Activated naive CD8-positive, alpha-beta T cell treated with anti-CD3 and anti-CD28 coated beads, Interleukin-2, amount 50 U/mL, for 16 hours (primary cell): ENCODE results near the gene MGAM2.

Source experiments
- DNase-seq: peaks from one replicate; pipeline ENCODE4 v3.0.0-alpha.2; 2020; ENCODE audit warnings: low read depth, low spot score

MGAM2 gene

DNA sequence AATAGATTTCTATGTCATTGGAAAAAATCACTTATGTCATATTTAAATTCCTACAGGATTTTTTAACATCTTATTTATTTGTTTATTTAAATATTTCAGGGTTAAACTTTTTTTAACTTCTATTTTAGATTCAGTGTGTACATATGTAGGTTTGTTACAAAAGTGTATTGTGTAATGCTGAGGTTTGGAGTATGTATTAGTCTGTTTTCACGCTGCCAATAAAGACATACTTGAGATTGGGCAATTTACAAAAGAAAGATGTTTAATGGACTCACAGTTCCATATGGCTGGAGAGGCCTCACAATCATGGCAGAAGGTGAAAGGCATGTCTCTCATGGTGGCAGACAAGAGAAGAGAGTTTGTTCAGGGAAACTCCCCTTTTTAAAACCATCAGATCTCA is 65.4 kb downstream of the MGAM2 start:
- no peak for DNase-seq

DNA sequence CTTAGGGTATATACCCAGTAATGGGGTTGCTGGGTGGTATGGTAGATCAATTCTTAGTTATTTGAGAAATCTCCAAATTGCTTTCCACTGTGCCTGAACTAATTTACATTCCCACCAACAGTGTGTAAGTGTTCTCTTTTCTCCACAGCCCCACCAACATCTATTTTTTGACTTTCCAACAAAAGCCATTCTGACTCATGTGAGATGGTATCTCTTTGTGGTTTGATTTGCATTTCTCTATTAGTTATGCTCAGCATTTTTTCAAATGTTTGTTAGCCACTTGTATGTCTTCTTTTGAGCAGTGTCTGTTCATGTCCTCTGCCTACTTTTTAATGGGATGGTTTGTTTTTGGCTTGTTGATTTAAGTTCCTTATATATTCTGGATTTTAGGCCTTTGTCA is 66.4 kb downstream of the MGAM2 start:
- DNase-seq: no peak

DNA sequence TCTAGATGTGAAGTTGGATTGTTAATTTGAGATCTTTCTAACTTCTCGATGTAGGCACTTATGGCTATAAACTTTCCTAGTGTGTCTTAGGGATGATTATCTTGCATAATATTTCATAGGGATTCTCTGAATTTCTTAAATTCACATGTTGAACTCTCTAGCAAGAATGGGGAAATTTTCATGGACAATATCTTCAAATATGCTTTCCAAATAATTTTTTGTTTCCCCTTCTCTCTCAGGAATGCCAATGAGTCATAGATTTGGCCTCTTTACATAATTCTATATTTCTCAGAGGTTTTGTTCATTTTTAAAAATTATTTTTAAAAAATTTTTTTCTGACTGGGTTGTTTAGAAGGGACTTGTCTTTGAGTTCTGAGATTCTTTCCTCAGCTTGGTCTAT is 68.9 kb downstream of the MGAM2 start:
- DNase-seq: no peak

DNA sequence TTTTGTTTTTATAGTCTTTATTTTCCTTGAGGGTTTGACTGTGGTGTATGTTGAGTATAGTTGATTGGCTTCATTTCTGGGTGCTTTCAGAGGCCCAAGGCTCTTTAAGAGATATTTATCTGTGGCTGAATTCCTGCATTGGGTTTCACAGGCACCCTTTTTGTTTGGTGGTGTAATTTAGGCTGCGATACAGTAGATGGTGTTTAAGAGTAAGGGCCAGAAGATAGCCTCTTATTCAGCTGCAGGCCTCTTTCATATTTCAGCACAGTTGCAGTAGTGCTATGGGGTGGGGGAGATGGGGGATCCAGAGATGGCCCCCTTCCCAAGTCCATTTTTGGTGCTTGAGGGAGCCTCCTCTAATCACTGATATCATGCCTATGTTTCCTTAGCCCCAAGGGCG is 69.7 kb downstream of the MGAM2 start:
- no peak for DNase-seq

DNA sequence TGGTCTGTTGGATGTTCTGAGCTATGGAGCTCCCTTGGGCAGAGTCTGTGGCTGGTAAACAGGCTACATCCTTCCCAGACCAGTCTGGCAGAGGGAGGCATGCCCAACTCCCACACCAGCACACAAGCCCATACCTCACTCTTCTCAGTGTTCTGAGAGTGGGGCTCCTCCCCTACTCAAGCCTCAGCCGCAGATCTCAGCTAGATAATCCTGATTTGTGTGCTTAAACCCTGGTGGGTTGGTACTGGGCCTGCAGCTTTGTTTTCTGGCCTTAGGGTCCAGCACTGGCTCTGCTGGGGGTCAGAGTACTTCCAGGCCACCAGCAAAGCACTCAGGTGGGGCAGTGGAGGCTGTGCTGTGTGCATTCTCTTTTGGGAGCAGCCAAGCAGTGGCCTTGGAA is 70.4 kb downstream of the MGAM2 start:
- no peak for DNase-seq

DNA sequence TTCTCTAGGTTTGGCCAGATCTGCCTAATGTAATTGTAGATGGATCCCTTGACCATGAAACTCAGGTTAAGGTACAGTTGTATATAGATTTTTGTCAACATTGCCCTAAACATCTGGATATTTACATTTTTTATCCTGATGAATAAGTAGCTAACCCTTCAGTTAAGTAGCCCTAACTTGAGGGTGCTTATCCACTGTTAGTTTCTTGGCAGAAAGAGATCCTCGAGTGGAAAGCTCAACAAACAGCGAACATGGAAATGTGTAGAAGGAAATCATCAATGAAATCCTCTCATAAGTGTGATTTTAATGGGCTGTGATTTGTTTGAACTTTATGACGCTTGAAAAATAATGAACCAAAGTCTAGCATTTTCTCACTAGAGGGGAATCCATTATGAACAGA is 73.6 kb downstream of the MGAM2 start:
- no peak for DNase-seq

DNA sequence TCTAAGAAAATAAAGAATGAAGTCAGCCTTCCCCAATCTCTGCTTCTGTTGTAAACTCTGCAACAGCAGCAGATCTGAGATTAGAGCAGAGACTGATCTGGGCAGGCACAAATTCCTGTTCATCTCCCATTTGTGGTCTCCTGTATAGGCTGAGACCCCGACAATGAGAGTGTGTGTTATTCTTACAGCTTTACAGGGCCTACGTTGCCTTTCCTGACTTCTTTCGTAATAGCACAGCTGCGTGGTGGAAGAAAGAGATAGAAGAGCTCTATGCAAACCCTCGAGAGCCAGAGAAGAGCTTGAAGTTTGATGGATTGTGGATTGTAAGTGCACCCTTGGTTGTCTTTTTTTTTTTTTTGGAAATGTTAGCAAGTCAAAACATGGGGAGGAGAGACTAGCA is 74.3 kb downstream of the MGAM2 start:
- DNase-seq: no peak

DNA sequence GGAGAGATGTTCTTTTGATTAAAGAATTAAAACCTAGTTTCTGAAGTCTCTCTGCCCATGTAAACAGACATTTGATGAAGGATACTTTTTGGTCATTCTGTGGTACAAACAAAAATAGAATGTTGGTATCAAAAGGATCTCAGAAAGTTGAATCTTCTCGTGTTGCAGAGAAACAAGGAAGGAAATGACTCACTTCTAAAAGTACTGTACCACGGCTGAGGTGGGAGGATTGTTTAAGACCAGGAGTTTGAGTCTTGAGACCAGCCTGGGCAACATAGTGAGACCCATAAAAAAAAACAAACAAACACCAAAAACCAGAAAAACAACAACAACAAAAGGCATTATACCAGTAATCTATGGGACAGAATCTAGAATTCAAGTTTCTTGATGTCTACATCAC is 76.6 kb downstream of the MGAM2 start:
- no peak for DNase-seq

DNA sequence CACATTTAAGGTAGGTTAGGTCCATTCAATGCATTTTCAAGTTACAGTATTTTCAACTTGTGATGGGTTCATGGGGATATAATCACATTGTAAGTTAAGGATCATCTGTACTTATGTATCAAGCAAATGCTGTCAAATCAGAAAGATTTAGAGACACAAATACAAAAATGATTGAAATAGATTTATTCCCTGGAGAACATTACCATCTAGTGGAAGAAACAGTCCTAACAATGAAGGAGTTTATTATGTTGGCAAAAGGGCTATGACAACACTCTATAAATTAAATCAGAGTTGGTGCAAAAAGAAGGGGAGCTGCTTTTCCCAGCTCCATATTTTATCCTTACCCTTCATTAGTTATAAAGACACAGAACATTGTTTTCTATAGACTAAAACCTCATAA is 77.3 kb downstream of the MGAM2 start:
- DNase-seq: no peak

DNA sequence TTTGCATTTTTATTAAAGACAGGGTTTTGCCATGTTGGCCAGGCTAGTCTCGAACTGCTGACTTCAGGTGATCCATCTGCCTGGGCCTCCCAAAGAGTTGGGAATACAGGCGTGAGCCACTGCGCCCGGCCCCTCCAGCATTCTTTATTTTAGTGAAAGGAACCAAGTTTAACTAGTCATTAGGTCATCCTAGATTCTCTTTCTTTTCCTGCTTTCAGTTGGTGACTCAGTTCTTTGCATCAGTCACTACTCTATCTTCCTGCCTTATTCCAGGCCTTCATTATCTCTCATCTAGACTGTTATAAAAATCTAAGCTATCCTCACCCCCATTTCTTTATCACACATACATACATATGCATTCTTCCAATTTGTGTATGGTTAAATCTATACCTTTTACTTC is 82.7 kb downstream of the MGAM2 start:
- no peak for DNase-seq

DNA sequence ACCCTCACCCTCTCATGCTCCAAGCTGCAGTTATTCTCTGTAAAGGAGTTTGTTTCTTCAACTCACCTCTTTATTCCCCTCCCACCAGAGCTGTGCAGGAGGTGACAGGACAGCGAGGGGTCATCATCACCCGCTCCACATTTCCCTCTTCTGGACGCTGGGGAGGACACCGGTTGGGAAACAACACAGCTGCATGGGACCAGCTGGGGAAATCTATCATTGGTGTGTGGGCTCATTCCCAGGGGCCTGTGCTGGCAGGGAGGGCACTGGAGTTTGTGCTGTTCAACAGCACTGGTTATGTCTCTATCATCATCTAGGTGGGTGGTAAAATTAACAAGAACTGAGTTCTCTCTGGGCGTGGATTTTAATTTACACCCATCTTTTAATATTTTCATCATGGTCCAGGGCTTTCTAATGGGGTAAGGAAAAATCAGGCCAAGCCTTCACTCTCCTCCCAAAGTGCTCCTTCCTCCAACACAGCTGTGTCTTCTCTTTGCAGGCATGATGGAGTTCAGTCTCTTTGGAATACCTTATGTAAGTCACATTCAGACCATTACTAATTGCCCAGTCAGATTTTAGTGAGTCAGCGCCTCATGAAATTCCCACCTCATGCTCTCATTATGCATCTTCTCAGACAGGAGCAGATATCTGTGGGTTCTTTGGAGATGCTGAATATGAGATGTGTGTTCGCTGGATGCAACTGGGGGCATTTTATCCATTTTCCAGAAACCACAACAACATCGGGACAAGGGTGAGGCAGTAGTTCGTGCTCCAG is 84.7 kb downstream of the MGAM2 start:
- DNase-seq: no peak

DNA sequence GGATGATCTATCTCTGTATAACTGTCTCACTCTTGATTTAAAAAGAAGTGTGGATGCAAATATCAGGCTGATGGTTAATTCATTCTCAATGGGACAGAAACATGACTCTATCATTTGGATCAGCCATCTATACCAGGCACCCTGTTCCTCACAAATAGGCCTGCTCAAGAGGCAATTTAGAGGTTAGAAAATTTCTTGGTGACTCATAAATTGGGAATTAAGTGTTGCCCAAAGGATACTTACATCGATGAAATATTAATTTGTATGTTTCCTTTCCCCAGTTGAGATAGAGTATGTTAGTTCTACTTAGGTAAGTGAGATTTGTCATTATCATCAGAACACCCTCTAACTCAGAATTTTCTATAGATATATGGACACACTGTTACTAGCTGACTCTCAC is 88.7 kb downstream of the MGAM2 start:
- DNase-seq: no peak

DNA sequence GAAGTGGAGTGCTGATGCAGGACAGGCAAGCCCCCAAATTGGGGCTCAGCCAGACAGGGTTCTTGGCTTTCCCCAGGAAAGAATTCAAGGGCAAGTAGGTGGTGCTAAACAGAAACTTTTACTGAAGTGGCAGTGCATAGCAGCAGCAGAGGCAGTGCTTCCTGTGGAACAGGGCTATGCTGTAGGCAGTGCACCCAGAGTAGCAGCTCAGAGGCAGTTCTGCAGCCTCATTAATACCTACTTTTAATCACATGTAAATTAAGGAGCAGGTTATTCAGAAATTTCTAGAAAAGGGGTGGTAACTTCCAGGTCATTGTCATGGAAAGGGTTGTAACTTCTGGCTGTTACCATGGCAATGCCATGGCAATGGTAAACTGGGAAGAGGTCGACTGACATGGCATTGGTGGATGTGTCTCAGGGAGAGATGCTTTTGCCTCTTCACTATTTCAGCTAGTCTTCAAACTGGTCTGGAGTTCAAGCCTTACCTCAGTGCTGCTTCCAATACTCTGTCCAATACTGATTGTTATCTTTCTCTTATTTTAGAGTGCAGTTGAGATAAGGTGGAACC is 117.1 kb downstream of the MGAM2 start:
- no peak for DNase-seq

DNA sequence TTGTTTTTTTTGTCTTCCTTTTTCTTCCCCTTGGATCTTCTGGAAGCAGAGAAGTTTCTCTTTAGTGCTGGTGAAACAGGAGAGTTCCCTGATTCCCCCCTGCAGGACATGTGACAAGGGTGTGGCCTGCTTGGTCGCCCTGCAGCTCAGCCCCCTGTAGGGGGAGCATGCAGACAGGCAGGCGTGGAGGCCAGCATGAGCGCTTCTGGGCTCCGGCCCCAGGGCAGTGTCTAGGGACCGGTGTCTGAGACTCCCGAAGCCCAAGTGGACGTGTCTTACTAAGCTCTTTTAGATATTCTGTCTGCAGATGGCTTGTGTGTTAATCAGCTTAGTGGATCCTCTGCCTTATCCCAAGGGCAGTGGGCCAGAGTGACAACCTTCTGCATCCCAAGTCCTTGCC is 120.2 kb downstream of the MGAM2 start:
- no peak for DNase-seq

DNA sequence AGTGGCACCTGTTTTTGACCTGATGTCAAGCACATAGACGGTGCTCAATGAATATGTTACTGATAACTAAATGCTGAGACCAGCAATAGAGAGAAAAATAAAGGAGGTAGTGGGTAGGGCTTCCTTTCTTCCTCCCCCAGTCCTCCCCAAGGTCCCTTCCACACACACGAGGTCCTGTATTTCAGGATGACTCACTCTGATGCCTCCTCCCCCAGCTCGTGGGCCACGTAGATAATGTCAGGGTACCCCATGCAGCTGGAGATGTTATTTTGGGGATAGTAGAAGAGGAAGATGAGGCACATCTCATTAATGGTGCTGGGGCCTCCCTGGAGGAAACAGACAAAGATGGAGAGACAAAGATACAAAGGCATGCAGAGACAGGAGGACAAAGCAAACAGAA is 129.0 kb downstream of the MGAM2 start:
- DNase-seq: no peak

DNA sequence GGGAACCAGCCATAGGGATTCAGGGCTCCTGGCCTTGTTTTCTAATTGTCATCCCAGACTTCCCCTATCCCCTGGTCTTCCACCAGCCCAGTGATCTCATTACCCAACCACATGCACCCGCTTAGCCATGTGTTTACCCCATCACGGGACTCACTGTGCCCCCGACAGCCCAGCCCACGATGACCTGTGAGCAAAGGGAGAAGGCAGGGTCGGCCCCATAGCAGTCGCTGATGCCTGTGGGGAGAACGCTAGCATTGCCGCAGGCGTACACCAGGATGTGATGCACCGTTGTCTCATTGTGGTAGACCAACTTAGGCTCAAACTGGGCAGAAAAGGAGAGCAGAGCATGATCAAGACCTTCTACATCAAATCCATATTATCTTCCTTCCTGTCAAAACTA is 132.3 kb downstream of the MGAM2 start:
- no peak for DNase-seq

DNA sequence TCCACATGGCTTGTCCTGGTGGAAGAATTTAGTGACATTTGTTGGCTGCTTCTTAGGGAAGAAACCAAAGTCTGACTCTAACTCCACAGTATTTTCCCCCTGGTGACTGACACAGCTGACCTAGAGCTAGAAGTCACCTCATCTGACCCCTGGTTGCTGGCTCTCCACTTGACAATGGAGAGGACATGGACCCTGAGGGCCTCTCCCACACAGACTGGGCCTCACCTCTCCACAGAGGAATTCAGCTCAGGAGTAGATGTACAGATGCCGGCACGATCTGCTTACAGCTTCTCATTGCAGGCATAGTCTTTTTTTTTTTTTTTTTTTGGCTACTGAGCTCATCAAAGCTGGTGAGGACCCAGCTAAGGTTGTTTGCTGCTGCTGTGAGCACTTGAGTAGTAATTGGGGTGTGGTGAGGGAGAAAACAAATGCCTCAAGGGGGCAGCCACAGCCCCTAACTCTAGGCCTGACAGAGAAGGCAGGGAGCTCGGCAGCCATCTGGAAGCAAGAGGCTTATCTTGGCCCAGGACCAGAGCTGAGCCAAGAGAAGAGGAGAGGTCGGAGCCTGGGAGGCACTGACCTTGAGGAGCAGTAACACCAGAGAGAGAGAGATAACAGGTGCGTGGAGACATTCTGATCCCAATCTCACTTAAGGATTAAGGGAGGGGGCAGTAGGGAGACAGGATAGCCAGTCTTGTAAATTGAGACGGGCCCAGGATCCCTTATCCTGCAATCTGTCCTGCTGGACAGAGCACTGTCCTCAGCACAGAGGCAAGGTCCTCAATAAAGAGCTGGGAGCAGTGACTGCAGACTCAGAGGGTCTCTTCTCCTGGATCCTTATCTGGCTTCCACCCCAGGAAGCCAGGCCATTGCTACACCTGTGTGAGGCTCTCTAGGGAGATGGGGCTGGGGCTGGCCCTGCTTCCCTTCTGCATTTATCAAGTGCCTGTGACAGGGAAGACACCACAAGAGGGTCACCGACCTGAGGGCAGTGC is 136.9 kb downstream of the MGAM2 start:
- DNase-seq: no peak

DNA sequence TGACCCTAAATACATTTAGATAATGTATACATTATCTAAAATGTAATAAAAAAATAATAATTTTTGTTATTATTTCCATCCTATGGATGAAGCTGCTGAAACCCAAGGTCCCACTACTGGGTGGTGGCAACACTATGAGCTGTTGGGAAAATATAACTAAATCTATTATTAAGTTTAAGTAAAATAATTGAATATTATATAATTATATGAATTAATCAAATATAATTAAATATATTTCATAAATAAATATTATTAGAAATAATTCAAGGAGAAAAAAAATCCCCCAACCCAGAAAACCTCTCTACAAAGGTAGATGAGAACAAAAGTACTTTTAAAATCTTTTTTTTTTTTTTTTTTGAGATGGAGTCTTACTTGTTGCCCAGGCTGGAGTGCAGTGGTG is 138.4 kb downstream of the MGAM2 start:
- DNase-seq: no peak

DNA sequence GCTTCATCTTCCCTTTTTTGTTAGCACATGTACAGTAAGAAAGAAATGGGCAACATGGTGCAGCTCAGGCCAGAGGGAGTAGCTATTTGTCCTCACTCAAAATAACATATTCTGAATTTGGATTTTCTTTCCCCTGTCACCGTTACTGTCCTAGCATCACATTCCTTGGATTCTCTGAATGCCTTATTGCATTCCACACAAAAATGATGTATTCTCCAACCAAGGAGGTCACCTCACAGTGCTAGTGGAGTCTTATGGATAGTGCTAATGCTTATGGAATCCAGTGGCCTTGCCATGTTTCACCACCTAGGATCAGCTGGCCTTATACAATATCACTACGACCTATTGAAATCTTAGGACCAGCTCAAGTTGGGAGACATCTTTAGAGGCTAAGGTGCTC is 139.2 kb downstream of the MGAM2 start:
- no peak for DNase-seq

DNA sequence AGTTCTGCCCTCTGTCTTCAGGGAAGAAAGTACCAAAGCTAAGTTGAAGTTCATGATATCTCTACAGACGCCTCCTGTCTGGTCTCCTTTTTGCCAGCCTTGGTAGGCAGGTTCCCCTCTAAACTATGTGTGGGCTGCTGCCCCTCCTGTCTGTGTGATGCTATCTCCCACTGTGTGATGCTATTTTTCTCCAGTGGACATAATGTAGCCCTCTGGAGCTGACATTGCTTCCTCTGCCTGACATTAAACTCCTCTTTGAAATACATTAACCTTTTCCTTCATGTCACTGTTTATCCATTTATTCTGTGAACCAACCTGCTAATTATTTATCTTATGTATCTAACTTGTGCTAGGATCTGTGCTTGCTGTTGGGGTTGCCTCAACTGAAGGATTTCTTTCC is 146.4 kb downstream of the MGAM2 start, which contains the start of gene PRSS58:
Gene PRSS58 (minus strand): TSS at position 101 of the 400 bp plus-strand sequence. CDS start 351 bp downstream, outside the sequence.
- no peak for DNase-seq

DNA sequence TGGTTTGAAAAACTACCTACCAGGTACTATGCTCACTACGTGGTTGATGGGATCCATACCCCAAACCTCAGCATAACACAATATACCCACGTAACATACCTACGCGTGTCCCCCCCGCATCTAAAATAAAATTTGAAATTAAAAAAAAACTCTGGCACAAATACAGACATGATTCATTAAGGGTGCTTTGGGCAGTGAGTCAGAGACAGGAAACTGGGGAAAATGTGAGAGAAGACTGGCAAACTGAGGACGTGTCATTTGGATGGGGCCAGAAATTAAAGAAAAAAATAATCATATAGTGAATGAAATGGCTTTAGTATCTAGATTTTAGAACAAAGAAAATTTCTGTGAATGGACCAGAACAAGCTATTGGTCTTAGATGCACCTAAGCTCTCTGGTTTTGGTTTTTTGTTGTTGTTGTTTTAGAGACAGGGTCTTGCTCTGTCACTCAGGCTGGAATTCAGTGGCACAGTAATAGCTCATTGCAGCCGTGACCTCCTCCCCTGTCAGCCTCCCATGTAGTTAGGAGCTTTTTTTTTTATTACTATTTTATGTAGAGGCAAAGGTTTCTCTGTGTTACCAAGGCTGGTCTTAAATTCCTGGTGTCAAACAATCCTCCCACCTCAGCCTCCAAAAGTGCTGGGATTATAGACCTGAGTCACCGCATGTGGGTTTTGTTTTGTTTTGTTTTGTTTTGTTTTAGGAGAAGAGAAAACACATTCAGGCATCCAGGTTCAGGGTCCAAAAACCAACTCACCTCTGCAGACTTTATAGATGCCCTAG is 152.3 kb downstream of the MGAM2 start:
- DNase-seq: no peak
